Measurements from ENCODE around the gene USP20. TPM values are rescaled to one million over a fixed set of nuclear protein-coding genes. Genes with fewer than 3 reads are reported as not detected.

The USP20 gene
- total and polyA plus RNA-seq, 12 donors, result 8.3 to 73.4 (median 34.5) TPM

- no peak for TF ChIP-seq POLR2A (IDR thresholded peaks at IDR 0.05)
- TF ChIP-seq CTCF (IDR thresholded peaks at IDR 0.05), result no peak
- peaks cover 19 to 36% of the 10 kb centered on the region in 2 donors for H3K4me1 ChIP-seq (replicated peaks in 1 of 2)
- no peak overlapping the region for H3K4me3 ChIP-seq
- no peaks in the 10 kb centered on the region for H3K9me3 ChIP-seq (replicated peaks in 1 of 3)
- DNase-seq, result no peak
- no peaks in the 10 kb centered on the region for H3K27me3 ChIP-seq
- WGBS, 4 donors, result 59 to 76% (median 73%) methylated on average over 9 to 10 of the region's 10 CpGs
- H3K36me3 ChIP-seq (replicated peaks in 1 of 2), result no peaks in the 10 kb centered on the region
- peak overlapping the region in 3 of 5 donors; percentile 33 to 66 (median 65) for H3K27ac ChIP-seq
- intact Hi-C loops (cut with DNase I), result no loop called here
Observed at GRCh38 chr9:129839324-129840023, 4.2 kb downstream of the USP20 start.

- Histone ChIP-seq H3K27me3 (no peaks in the 10 kb centered on the region), H3K4me3 (no peak overlapping the region), H3K4me1 (replicated peaks in 1 of 2) (peaks cover 18 to 35% of the 10 kb centered on the region in 2 donors), H3K36me3 (replicated peaks in 1 of 2) (no peaks in the 10 kb centered on the region), H3K9me3 (replicated peaks in 1 of 3) (no peaks in the 10 kb centered on the region), H3K27ac (no peak overlapping the region)
- no peak for DNase-seq
- 87 to 93% (median 90%) methylated on average over 6 to 8 of the region's 8 CpGs for WGBS, 4 donors
- TF ChIP-seq POLR2A (IDR thresholded peaks at IDR 0.05), result no peak
- TF ChIP-seq CTCF (IDR thresholded peaks at IDR 0.05), result no peak
- intact Hi-C loops (cut with DNase I), result no loop called here
Observed at GRCh38 chr9:129840034-129840433, 4.8 kb downstream of the USP20 start.

GRCh38 chr9:129841071-129841470 lies 5.8 kb downstream of the USP20 start:
- DNase-seq, result no peak
- Histone ChIP-seq H3K9me3 (replicated peaks in 1 of 3) (no peaks in the 10 kb centered on the region), H3K27ac (no peak overlapping the region), H3K4me1 (replicated peaks in 1 of 2) (peaks cover 15 to 32% of the 10 kb centered on the region in 2 donors), H3K27me3 (no peaks in the 10 kb centered on the region), H3K4me3 (no peak overlapping the region), H3K36me3 (replicated peaks in 1 of 2) (no peaks in the 10 kb centered on the region)
- intact Hi-C loops (cut with DNase I), result no loop called here
- 65 to 80% (median 74%) methylated on average over 4 of the region's 4 CpGs for WGBS, 4 donors
- TF ChIP-seq CTCF (IDR thresholded peaks at IDR 0.05) (no peak), POLR2A (IDR thresholded peaks at IDR 0.05) (no peak)

- Histone ChIP-seq H3K27ac (peak overlapping the region in 1 of 5 donors; percentile 39), H3K36me3 (replicated peaks in 1 of 2) (peaks cover 0 to 7% of the 10 kb centered on the region in 2 donors), H3K27me3 (no peaks in the 10 kb centered on the region), H3K4me1 (replicated peaks in 1 of 2) (peaks cover 0 to 2% of the 10 kb centered on the region in 2 donors), H3K9me3 (replicated peaks in 1 of 3) (no peaks in the 10 kb centered on the region), H3K4me3 (no peak overlapping the region)
- 46 to 55% (median 51%) methylated on average over 2 of the region's 2 CpGs for WGBS, 4 donors
- intact Hi-C loops (cut with DNase I), result no loop called here
- DNase-seq, result no peak
- TF ChIP-seq POLR2A (IDR thresholded peaks at IDR 0.05) (no peak), CTCF (IDR thresholded peaks at IDR 0.05) (no peak)
Observed at GRCh38 chr9:129845373-129845772, 10.1 kb downstream of the USP20 start.
